GM13977 (cell line): ENCODE data around the gene FCER1A.

ENCODE experiments used
- DNase-seq: peaks from one replicate; pipeline ENCODE4 v3.0.0; 2012; ENCODE audit warnings: low spot score
- in situ Hi-C: fragments of 300-500 bp; cut with MboI; formaldehyde crosslinking; loops from one replicate; pipeline ENCODE4 v1.12.0; 2022; ENCODE audit warnings: low sequenced_read_pairs, low pct_unique_long_range_greater_than_20kb, mixed read lengths, inconsistent platforms; ENCODE audit not compliant: unreplicated experiment
- TF ChIP-seq, protein P1 (sequence below): IDR thresholded peaks from 2 replicates; pipeline ENCODE4 v1.5.1; 2012; ENCODE audit warnings: mild to moderate bottlenecking, control low read depth; ENCODE audit not compliant: insufficient read depth; ENCODE audit errors: extremely low read depth, missing control alignments

Gene FCER1A

DNA sequence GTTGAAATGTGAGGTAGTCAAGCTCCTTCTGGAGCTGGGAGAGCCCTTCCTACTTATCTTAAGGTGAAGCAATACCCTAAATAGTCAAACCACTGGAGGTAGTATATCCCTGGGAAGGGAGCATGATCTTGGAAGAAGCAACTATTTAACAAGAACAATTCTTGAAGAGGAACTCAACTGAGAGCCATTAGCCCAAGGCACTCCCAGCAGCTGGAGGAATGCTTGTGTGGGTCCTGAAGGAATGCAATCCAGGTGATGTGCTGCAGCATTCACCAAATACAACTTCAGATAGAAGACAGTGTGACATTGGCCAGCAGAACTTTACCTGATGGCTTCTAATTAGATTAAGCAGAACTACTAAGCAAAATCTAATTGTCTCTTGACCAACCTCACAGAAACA is 9.5 kb downstream of the FCER1A start:
- TF ChIP-seq, protein P1, sequence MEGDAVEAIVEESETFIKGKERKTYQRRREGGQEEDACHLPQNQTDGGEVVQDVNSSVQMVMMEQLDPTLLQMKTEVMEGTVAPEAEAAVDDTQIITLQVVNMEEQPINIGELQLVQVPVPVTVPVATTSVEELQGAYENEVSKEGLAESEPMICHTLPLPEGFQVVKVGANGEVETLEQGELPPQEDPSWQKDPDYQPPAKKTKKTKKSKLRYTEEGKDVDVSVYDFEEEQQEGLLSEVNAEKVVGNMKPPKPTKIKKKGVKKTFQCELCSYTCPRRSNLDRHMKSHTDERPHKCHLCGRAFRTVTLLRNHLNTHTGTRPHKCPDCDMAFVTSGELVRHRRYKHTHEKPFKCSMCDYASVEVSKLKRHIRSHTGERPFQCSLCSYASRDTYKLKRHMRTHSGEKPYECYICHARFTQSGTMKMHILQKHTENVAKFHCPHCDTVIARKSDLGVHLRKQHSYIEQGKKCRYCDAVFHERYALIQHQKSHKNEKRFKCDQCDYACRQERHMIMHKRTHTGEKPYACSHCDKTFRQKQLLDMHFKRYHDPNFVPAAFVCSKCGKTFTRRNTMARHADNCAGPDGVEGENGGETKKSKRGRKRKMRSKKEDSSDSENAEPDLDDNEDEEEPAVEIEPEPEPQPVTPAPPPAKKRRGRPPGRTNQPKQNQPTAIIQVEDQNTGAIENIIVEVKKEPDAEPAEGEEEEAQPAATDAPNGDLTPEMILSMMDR: no peak
- DNase-seq: no peak
- in situ Hi-C loops: no loop called here

DNA sequence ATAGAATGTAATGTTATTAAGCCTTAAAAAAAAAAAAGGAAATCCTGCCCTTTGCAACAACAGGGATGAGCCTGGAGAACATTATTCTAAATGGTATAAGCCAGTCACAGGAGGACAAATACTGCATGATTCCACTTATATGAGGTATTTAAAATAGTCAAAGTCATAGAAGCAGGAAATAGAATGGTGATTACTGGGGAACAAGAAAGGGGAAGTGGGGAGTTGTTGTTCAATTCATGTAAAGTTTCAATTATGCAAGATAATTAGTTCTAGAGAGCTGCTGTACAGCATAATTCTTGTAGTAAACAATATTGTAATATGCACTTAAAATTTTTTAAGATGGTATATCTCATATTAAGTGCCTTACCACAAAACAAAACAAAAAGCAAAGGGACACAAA is 13.2 kb downstream of the FCER1A start:
- in situ Hi-C loops: no loop called here
- TF ChIP-seq, protein P1: no peak
- no peak for DNase-seq

DNA sequence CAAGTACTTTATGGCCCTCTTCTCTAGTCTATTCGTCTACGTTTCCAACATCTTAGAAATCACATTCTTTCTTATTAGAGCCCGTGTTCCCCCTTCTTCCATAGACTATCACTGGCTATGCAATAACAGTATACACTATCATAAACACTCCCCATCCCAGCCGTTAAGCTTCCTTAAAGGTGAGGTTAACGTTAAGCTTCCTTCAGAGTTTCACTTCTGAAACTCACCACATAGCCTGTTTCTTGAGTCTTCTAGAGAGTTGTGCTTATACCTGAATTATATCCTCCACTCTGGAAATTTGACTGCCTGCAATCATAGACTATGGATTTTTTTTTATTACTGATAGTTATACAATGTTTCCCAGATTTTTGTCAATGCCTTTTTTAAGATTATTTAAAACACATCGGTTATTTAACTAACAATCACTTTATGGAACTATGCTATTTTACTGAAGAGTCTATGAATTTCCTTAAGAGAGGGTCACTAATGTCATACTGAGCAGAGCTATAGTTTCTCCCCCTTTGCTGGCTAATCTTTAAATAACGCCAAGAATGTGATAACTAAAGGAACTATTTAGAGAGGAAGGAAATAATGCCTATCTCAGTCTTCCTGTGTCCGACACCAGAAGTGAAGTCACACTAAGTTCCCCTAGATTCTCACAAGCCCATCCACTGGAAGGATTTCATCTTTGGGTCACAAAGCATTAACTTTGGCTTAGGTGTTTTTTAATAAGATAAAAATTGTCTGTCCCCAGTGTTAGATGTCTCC is 16.8 kb downstream of the FCER1A start:
- TF ChIP-seq, protein P1: no peak
- in situ Hi-C loops: no loop called here
- no peak for DNase-seq

DNA sequence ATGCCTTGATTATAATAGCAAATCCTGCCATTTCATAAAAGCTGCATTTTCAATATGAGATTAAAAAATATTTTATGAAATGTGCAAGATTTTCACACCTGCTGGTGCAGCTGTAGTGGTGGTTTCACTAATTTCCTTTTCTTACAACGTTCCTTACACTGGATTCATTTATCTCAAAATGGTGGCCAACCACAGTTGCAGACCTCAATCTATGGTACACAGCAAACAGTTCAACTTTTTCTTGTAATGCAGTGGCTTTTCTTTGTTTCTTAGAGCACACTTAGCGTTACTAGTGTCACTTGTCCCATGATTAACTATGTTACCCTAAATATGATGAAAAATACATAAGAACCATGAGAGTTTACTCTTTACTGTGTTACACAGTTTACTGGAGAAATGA is 32.7 kb downstream of the FCER1A start:
- TF ChIP-seq, protein P1: no peak
- in situ Hi-C loops: no loop called here
- DNase-seq: no peak

DNA sequence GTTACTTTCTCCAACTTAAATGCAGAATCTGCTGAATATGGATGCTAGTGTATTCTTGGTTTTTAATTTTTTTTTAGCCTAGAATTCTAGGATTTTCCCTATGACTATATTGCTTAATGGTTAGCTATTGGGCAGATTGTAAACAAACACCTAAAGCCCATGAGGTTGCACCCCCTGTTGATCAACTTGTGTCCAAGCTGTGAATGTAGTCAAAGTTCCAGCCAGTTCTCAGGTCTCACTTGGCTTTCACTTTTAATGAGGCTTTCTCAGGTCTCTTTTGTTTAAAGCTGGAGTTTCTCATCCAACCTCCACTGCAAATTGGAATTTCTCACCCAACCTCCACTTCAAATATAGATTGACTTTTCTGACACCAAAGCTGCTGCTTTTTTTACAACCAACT is 35.9 kb downstream of the FCER1A start:
- no peak for DNase-seq
- TF ChIP-seq, protein P1: no peak
- in situ Hi-C loops: no loop called here

DNA sequence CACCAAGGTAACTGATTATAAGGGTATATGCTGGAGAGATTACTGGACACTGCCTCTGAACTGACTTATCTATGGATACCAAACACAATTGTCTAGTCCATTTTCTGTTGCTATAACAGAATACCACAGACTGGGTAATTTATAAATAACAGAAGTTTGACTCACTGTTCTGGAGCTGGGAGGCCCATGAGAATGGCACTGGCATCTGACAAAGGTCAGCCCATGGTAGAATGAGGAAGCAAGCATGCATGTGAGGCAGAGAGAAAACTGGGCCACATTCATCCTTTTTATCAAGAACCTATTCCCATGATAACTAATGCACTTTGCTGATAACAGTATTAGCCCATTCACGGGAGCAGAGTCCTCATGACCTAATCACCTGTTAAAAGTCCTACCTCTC is 37.4 kb downstream of the FCER1A start:
- TF ChIP-seq, protein P1: no peak
- no peak for DNase-seq
- in situ Hi-C loops: no loop called here
